Sigmoid colon (tissue), 7 donors: ENCODE data around the gene MIER3. TPM values are rescaled to one million over a fixed set of nuclear protein-coding genes. Genes with fewer than 3 reads are reported as not detected.

Source experiments
- DNase-seq: peaks from one replicate; pipeline ENCODE4 v3.0.0-alpha.2; 2019
- H3K27ac ChIP-seq, 4 donors: fragments of 200-600 bp; sonication (generic); one replicate each; pipeline ENCODE4 v1.5.1; 2016 to 2019; ENCODE audit warnings: mild to moderate bottlenecking in 1 of 4
- H3K27me3 ChIP-seq, 3 donors: fragments of 200-600 bp; sonication (generic); one replicate each; pipeline ENCODE4 v1.5.1; 2019; ENCODE audit warnings: mild to moderate bottlenecking in 1 of 3
- H3K36me3 ChIP-seq, 4 donors: fragments of 200-600 bp; sonication (generic); one replicate each; pipeline ENCODE4 v1.5.1; 2016 to 2019
- H3K4me1 ChIP-seq, 4 donors: fragments of 200-600 bp; sonication (generic); one replicate each; pipeline ENCODE4 v1.5.1; 2017 to 2019
- H3K4me3 ChIP-seq, 4 donors: fragments of 200-600 bp; sonication (generic); one replicate each; pipeline ENCODE4 v1.5.1; 2017 to 2019; ENCODE audit warnings: mild to moderate bottlenecking in 2 of 4, moderate library complexity in 1 of 4
- H3K9me3 ChIP-seq, 4 donors: fragments of 200-600 bp in 3 of 4; sonication (generic) in 3 of 4; one replicate each; pipeline versions ENCODE4 v1.5.1 to v1.6.1; 2013 to 2019
- CTCF ChIP-seq, 4 experiments: fragments of 450-650 bp in 3 of 4; fragments of 200-600 bp in 1 of 4; IDR thresholded peaks; one replicate each; pipeline ENCODE4 v1.5.1; 2016 to 2019; ENCODE audit warnings: antibody characterized with exemption in 4 of 4, mild to moderate bottlenecking in 3 of 4, moderate library complexity in 2 of 4
- EP300 ChIP-seq, 4 donors: sonication (generic); formaldehyde crosslinking; IDR thresholded peaks; one replicate each; pipeline ENCODE4 v1.6.1; 2017; ENCODE audit warnings: antibody characterized with exemption in 4 of 4
- POLR2A ChIP-seq, 2 donors: fragments of 450-650 bp; IDR thresholded peaks; one replicate each; pipeline ENCODE4 v1.6.1; 2016; ENCODE audit warnings: antibody characterized with exemption in 2 of 2, mild to moderate bottlenecking in 2 of 2, moderate library complexity in 2 of 2
- POLR2AphosphoS5 ChIP-seq, 4 donors: sonication (generic); formaldehyde crosslinking; IDR thresholded peaks; one replicate each; pipeline ENCODE4 v1.6.1; 2017; ENCODE audit warnings: antibody characterized with exemption in 4 of 4
- WGBS, 2 donors: extraction: QIAGEN DNeasy Blood & Tissue Kit; methylation state at CpG; one replicate each; pipeline ENCODE4 v1.1.7; 2013; 5-methylcytosine and 5-hydroxymethylcytosine counted together
- intact Hi-C: fragments of 100-400 bp; cut with DNase I; formaldehyde crosslinking; loops from one replicate; pipeline ENCODE4 v1.15.1; 2023
- polyA plus RNA-seq, 3 donors: library from polyadenylated mRNA; stranded (reverse); fragments of 200-250 nt; gene quantifications; one replicate each; pipeline ENCODE4 v1.2.3, GENCODE V29; 2013
- total RNA-seq, 4 donors: library from RNA; depleted of rRNA; stranded (reverse); fragments of >200 nt; gene quantifications; one replicate each; pipeline ENCODE4 v1.1.0, GENCODE V29; 2016
- donor health status: healthy with polysubstance abuse.
- donor health status: Bipolar disorder and iron deficiency.
- donor health status: healthy.

MIER3 gene
- total and polyA plus RNA-seq, 7 donors: 12.5 to 68.9 (median 27.3) TPM

- DNase-seq: no peak
- WGBS, 2 donors: 36 to 61% methylated on average over 2 of the region's 2 CpGs
- Histone ChIP-seq H3K9me3 (no peaks in the 10 kb centered on the region), H3K36me3 (peaks cover 0 to 16% (median 2%) of the 10 kb centered on the region in 4 donors), H3K27me3 (no peaks in the 10 kb centered on the region), H3K27ac (no peak overlapping the region), H3K4me1 (no peaks in the 10 kb centered on the region), H3K4me3 (no peak overlapping the region)
- intact Hi-C loops: no loop called here
- TF ChIP-seq POLR2AphosphoS5 (IDR thresholded peaks at IDR 0.05) (no peak), CTCF (IDR thresholded peaks at IDR 0.05) (no peak), POLR2A (IDR thresholded peaks at IDR 0.05) (no peak), EP300 (IDR thresholded peaks at IDR 0.05) (no peak)
These were observed 34.4 kb downstream of the MIER3 start for GRCh38 chr5:56917534-56917933.

- no peak for TF ChIP-seq POLR2AphosphoS5 (IDR thresholded peaks at IDR 0.05)
- no peak for TF ChIP-seq EP300 (IDR thresholded peaks at IDR 0.05)
- no peak for DNase-seq
- no peaks in the 10 kb centered on the region for H3K36me3 ChIP-seq
- no peaks in the 10 kb centered on the region for H3K27me3 ChIP-seq
- intact Hi-C loops: loop anchor here (5.0 kb wide), 1 partner anchor 1543 kb away; no protein-coding TSS in a partner anchor
- WGBS, 2 donors: 90 to 92% methylated on average over 2 of the region's 2 CpGs
- no peak overlapping the region for H3K4me3 ChIP-seq
- peaks cover 0 to 9% (median 7%) of the 10 kb centered on the region in 4 donors for H3K4me1 ChIP-seq
- no peaks in the 10 kb centered on the region for H3K9me3 ChIP-seq
- H3K27ac ChIP-seq: no peak overlapping the region
These were observed 37.2 kb downstream of the MIER3 start for GRCh38 chr5:56914678-56915077.

- no peak for DNase-seq
- TF ChIP-seq CTCF (IDR thresholded peaks at IDR 0.05): no peak
- TF ChIP-seq EP300 (IDR thresholded peaks at IDR 0.05): no peak
- no peak for TF ChIP-seq POLR2A (IDR thresholded peaks at IDR 0.05)
- no peak for TF ChIP-seq POLR2AphosphoS5 (IDR thresholded peaks at IDR 0.05)
- intact Hi-C loops: loop anchor here (5.0 kb wide), 1 partner anchor 1544 kb away; no protein-coding TSS in a partner anchor
- Histone ChIP-seq H3K27me3 (no peaks in the 10 kb centered on the region), H3K27ac (no peak overlapping the region), H3K4me1 (peaks cover 0 to 9% (median 7%) of the 10 kb centered on the region in 4 donors), H3K4me3 (no peak overlapping the region), H3K36me3 (no peaks in the 10 kb centered on the region), H3K9me3 (no peaks in the 10 kb centered on the region)
- 95 to 96% methylated on average over 3 of the region's 3 CpGs for WGBS, 2 donors
These were observed 38.2 kb downstream of the MIER3 start for GRCh38 chr5:56913766-56914165.

GRCh38 chr5:56910210-56910965, 41.5 kb downstream of the MIER3 start:
- DNase-seq: peak; percentile 77
- intact Hi-C loops: loop anchor here (1.0 to 5.0 kb wide), 2 partner anchors 41 to 1547 kb away; no protein-coding TSS in a partner anchor

More at GRCh38 chr5:56910210-56910965, 41.5 kb downstream of the MIER3 start:
- Histone ChIP-seq H3K4me3 (peak overlapping the region; percentile 54 to 73 (median 69)), H3K4me1 (peaks cover 0 to 9% (median 7%) of the 10 kb centered on the region in 4 donors), H3K36me3 (no peaks in the 10 kb centered on the region), H3K27ac (peak overlapping the region; percentile 90 to 98 (median 96)), H3K9me3 (no peaks in the 10 kb centered on the region), H3K27me3 (no peaks in the 10 kb centered on the region)
- no peak for TF ChIP-seq EP300 (IDR thresholded peaks at IDR 0.05)
- no peak for TF ChIP-seq POLR2AphosphoS5 (IDR thresholded peaks at IDR 0.05)
- no peak for TF ChIP-seq POLR2A (IDR thresholded peaks at IDR 0.05)
- TF ChIP-seq CTCF (IDR thresholded peaks at IDR 0.05): no peak
- 1% methylated on average over 29 of the region's 29 CpGs for WGBS, 2 donors
